WTC11 (cell line): ENCODE data around the gene TDP2. TPM values are rescaled to one million over a fixed set of nuclear protein-coding genes. Genes with fewer than 3 reads are reported as not detected.

ENCODE experiments used
- ATAC-seq: fragments of 200-7000 bp; cut with Tn5 transposase; 2 replicates; pipeline ENCODE4 v1.10.0; 2021; ENCODE audit warnings: mild to moderate bottlenecking, moderate library complexity
- CTCF ChIA-PET: fragments of 300-600 bp; sonication (Branson Sonifier 250); formaldehyde crosslinking; loops from one replicate; lab custom pipeline; 2021; ENCODE audit warnings: antibody characterized with exemption; lab: Charles Lee
- POLR2A ChIA-PET: fragments of 350-600 bp; sonication (Branson Sonifier 250); formaldehyde crosslinking; loops from one replicate; lab custom pipeline; 2021; ENCODE audit warnings: antibody characterized with exemption; lab: Charles Lee
- DNase-seq: peaks from one replicate; pipeline ENCODE4 v3.0.0; 2021; ENCODE audit warnings: low spot score
- H3K27ac Mint-ChIP-seq: 2 replicates; pipeline ENCODE4 v1.8.0; 2021; ENCODE audit warnings: mixed read lengths
- H3K27me3 Mint-ChIP-seq: 2 replicates; pipeline ENCODE4 v1.8.0; 2021; ENCODE audit warnings: low read depth, mild to moderate bottlenecking, moderate library complexity, mixed read lengths
- H3K36me3 Mint-ChIP-seq: 2 replicates; pipeline ENCODE4 v1.8.0; 2021; ENCODE audit warnings: mixed read lengths
- H3K4me1 Mint-ChIP-seq: 2 replicates; pipeline ENCODE4 v1.8.0; 2022; ENCODE audit warnings: mixed read lengths
- H3K4me3 Mint-ChIP-seq: 2 replicates; pipeline ENCODE4 v1.8.0; 2021; ENCODE audit warnings: mild to moderate bottlenecking, moderate library complexity, mixed read lengths
- H3K9me3 Mint-ChIP-seq: 2 replicates; pipeline ENCODE4 v1.8.0; 2021; ENCODE audit warnings: mixed read lengths
- ATF1 ChIP-seq: sonication (generic); formaldehyde crosslinking; IDR thresholded peaks from 2 replicates; pipeline ENCODE4 v1.8.1; 2023; ENCODE audit warnings: mild to moderate bottlenecking, moderate library complexity, missing genetic modification reagents
- CREB1 ChIP-seq: sonication (generic); formaldehyde crosslinking; IDR thresholded peaks from 2 replicates; pipeline ENCODE4 v1.8.0; 2023; ENCODE audit warnings: mild to moderate bottlenecking, missing genetic modification reagents
- CREM ChIP-seq: sonication (generic); formaldehyde crosslinking; IDR thresholded peaks from 2 replicates; pipeline ENCODE4 v1.8.1; 2022; ENCODE audit warnings: mild to moderate bottlenecking, missing genetic modification reagents, moderate library complexity
- GABPB1 ChIP-seq: sonication (generic); formaldehyde crosslinking; IDR thresholded peaks from 2 replicates; pipeline ENCODE4 v1.8.1; 2023; ENCODE audit warnings: mild to moderate bottlenecking, missing genetic modification reagents
- HMGA2 ChIP-seq: fragments of 250-450 bp; sonication (Bioruptor Pico); IDR thresholded peaks from 2 replicates; pipeline ENCODE4 v1.4.0; 2021; ENCODE audit warnings: mild to moderate bottlenecking, moderate library complexity
- NFYB ChIP-seq: sonication (generic); formaldehyde crosslinking; conservative IDR thresholded peaks from 2 replicates; pipeline ENCODE4 v1.8.0; 2022; ENCODE audit warnings: low read depth, missing genetic modification reagents
- NR1H2 ChIP-seq: sonication (generic); formaldehyde crosslinking; IDR thresholded peaks from 2 replicates; pipeline ENCODE4 v1.9.0; 2021; ENCODE audit warnings: mild to moderate bottlenecking, moderate library complexity, missing genetic modification reagents
- NR3C1 ChIP-seq: sonication (generic); formaldehyde crosslinking; conservative IDR thresholded peaks from 2 replicates; pipeline ENCODE4 v1.8.1; 2023; ENCODE audit warnings: low read depth, mild to moderate bottlenecking, missing genetic modification reagents
- SMAD3 ChIP-seq: sonication (generic); formaldehyde crosslinking; IDR thresholded peaks from 2 replicates; pipeline ENCODE4 v1.8.0; 2022; ENCODE audit warnings: missing genetic modification reagents, mild to moderate bottlenecking, borderline replicate concordance
- ZNF121 ChIP-seq: sonication (generic); formaldehyde crosslinking; IDR thresholded peaks from 2 replicates; pipeline ENCODE4 v1.8.0; 2023; ENCODE audit warnings: missing genetic modification reagents
- ZNF263 ChIP-seq: sonication (generic); formaldehyde crosslinking; IDR thresholded peaks from 2 replicates; pipeline ENCODE4 v1.8.1; 2022; ENCODE audit warnings: low read depth, mild to moderate bottlenecking, moderate library complexity, missing genetic modification reagents
- total RNA-seq: library from RNA; stranded (reverse); gene quantifications from 3 replicates; pipeline ENCODE4 v1.2.3, GENCODE V29; 2021
- TF ChIP-seq, protein P1 (sequence below): fragments of 250-450 bp; sonication (Bioruptor Pico); conservative IDR thresholded peaks from 2 replicates; pipeline ENCODE4 v1.9.0; 2021; ENCODE audit warnings: mild to moderate bottlenecking
- TF ChIP-seq, protein P2 (sequence below): sonication (generic); formaldehyde crosslinking; IDR thresholded peaks from 2 replicates; pipeline ENCODE4 v1.8.1; 2023; ENCODE audit warnings: mild to moderate bottlenecking, missing genetic modification reagents, moderate library complexity
- TF ChIP-seq, protein P3 (sequence below): sonication (generic); formaldehyde crosslinking; IDR thresholded peaks from 2 replicates; pipeline ENCODE4 v1.8.0; 2022; ENCODE audit warnings: mild to moderate bottlenecking, missing genetic modification reagents
- TF ChIP-seq, protein P4 (sequence below): sonication (generic); formaldehyde crosslinking; IDR thresholded peaks from 2 replicates; pipeline ENCODE4 v1.8.1; 2022; ENCODE audit warnings: mild to moderate bottlenecking, moderate library complexity, missing genetic modification reagents
- TF ChIP-seq, protein P5 (sequence below): sonication (generic); formaldehyde crosslinking; conservative IDR thresholded peaks from 2 replicates; pipeline ENCODE4 v1.8.1; 2023; ENCODE audit warnings: mild to moderate bottlenecking, low read depth, missing genetic modification reagents, moderate library complexity
- TF ChIP-seq, protein P6 (sequence below): sonication (generic); formaldehyde crosslinking; IDR thresholded peaks from 2 replicates; pipeline ENCODE4 v1.8.1; 2023; ENCODE audit warnings: mild to moderate bottlenecking, missing genetic modification reagents, moderate library complexity

The TDP2 gene
- total RNA-seq, 1 experiment from 2014 or later = 49.1 TPM

GRCh38 chr6:24694198-24694597 is 27.5 kb upstream of the TDP2 start (continued):
- TF ChIP-seq, protein P1, sequence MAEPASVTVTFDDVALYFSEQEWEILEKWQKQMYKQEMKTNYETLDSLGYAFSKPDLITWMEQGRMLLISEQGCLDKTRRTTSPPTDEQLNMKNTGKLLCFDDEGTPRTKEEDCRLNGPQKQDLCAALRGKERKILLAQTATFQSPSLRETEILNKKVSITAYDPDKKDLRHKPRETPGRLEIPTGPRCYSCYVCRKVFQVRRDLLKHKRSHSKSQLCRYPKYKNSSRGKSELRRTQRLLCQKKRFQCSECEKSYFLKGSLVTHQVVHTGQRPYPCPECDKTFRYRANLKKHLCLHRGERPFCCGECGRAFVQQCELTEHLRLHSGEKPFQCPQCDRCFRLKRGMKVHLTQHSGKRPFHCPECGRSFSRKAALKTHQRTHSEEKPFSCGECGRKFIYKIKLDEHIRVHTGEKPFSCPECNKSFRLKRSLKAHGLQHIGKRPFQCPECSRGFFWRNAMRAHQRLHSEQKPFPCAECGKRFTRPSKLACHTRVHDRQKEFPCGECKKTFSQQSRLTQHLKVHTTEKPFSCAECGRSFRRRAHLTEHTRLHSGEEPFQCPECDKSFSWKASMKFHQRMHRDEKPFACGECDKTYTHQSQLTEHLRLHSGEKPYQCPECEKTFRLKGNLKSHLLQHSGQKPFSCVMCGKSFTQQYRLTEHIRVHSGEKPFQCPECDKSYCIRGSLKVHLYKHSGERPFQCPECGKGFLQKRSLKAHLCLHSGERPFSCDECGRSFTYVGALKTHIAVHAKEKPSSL (CRISPR knock-in tag) = no peak
- TF ChIP-seq CREM (CRISPR knock-in tag) = no peak
- TF ChIP-seq, protein P2, sequence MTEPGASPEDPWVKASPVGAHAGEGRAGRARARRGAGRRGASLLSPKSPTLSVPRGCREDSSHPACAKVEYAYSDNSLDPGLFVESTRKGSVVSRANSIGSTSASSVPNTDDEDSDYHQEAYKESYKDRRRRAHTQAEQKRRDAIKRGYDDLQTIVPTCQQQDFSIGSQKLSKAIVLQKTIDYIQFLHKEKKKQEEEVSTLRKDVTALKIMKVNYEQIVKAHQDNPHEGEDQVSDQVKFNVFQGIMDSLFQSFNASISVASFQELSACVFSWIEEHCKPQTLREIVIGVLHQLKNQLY = no peak

GRCh38 chr6:24692848-24693592 is 26.3 kb upstream of the TDP2 start:
- DNase-seq (no peak), ATAC-seq (peak; percentile 62)
- TF ChIP-seq ZNF263 (CRISPR knock-in tag) (no peak), ATF1 (no peak), CREB1 (CRISPR knock-in tag) (no peak), NFYB (CRISPR knock-in tag) (no peak), NR1H2 (CRISPR knock-in tag) (no peak), SMAD3 (no peak), NR3C1 (no peak), HMGA2 (no peak), GABPB1 (no peak), ZNF121 (CRISPR knock-in tag) (no peak)
- TF ChIP-seq, protein P1 (CRISPR knock-in tag) = no peak
- TF ChIP-seq, protein P3, sequence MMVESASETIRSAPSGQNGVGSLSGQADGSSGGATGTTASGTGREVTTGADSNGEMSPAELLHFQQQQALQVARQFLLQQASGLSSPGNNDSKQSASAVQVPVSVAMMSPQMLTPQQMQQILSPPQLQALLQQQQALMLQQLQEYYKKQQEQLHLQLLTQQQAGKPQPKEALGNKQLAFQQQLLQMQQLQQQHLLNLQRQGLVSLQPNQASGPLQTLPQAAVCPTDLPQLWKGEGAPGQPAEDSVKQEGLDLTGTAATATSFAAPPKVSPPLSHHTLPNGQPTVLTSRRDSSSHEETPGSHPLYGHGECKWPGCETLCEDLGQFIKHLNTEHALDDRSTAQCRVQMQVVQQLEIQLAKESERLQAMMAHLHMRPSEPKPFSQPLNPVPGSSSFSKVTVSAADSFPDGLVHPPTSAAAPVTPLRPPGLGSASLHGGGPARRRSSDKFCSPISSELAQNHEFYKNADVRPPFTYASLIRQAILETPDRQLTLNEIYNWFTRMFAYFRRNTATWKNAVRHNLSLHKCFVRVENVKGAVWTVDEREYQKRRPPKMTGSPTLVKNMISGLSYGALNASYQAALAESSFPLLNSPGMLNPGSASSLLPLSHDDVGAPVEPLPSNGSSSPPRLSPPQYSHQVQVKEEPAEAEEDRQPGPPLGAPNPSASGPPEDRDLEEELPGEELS (CRISPR knock-in tag) = no peak
- TF ChIP-seq, protein P4, sequence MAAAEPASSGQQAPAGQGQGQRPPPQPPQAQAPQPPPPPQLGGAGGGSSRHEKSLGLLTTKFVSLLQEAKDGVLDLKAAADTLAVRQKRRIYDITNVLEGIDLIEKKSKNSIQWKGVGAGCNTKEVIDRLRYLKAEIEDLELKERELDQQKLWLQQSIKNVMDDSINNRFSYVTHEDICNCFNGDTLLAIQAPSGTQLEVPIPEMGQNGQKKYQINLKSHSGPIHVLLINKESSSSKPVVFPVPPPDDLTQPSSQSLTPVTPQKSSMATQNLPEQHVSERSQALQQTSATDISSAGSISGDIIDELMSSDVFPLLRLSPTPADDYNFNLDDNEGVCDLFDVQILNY (CRISPR knock-in tag) = no peak
- TF ChIP-seq, protein P5, sequence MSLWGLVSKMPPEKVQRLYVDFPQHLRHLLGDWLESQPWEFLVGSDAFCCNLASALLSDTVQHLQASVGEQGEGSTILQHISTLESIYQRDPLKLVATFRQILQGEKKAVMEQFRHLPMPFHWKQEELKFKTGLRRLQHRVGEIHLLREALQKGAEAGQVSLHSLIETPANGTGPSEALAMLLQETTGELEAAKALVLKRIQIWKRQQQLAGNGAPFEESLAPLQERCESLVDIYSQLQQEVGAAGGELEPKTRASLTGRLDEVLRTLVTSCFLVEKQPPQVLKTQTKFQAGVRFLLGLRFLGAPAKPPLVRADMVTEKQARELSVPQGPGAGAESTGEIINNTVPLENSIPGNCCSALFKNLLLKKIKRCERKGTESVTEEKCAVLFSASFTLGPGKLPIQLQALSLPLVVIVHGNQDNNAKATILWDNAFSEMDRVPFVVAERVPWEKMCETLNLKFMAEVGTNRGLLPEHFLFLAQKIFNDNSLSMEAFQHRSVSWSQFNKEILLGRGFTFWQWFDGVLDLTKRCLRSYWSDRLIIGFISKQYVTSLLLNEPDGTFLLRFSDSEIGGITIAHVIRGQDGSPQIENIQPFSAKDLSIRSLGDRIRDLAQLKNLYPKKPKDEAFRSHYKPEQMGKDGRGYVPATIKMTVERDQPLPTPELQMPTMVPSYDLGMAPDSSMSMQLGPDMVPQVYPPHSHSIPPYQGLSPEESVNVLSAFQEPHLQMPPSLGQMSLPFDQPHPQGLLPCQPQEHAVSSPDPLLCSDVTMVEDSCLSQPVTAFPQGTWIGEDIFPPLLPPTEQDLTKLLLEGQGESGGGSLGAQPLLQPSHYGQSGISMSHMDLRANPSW (CRISPR knock-in tag) = no peak
- TF ChIP-seq, protein P6, sequence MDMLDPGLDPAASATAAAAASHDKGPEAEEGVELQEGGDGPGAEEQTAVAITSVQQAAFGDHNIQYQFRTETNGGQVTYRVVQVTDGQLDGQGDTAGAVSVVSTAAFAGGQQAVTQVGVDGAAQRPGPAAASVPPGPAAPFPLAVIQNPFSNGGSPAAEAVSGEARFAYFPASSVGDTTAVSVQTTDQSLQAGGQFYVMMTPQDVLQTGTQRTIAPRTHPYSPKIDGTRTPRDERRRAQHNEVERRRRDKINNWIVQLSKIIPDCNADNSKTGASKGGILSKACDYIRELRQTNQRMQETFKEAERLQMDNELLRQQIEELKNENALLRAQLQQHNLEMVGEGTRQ = no peak
- Mint-ChIP-seq H3K27ac (0 out of 2 replicates have a peak overlapping the region, but pooled peaks have one; percentile 14), H3K27me3 (no peaks in the 10 kb centered on the region), H3K4me1 (peaks cover 12% of the 10 kb centered on the region), H3K4me3 (no peak overlapping the region), H3K36me3 (peaks cover 9% of the 10 kb centered on the region), H3K9me3 (no peaks in the 10 kb centered on the region)
- POLR2A ChIA-PET = interaction anchor here (0.6 kb wide), 1 partner anchor 44 kb away, joined by 3 read pairs; no protein-coding TSS in a partner anchor
- CTCF ChIA-PET = interaction anchor here (0.6 kb wide), 1 partner anchor 64 kb away, joined by 4 read pairs; no protein-coding TSS in a partner anchor
